Erythroblast (primary cell): ENCODE data around the gene GLB1L.

Experiments used
- GATA1 ChIP-seq: IDR thresholded peaks from 2 replicates; pipeline ENCODE4 v1.6.1; 2011; ENCODE audit warnings: low read depth, mild to moderate bottlenecking, control low read depth, low read length, moderate library complexity
- POLR2A ChIP-seq: IDR thresholded peaks from 2 replicates; pipeline ENCODE4 v1.6.1; 2011; ENCODE audit warnings: mild to moderate bottlenecking, low read length

DNA sequence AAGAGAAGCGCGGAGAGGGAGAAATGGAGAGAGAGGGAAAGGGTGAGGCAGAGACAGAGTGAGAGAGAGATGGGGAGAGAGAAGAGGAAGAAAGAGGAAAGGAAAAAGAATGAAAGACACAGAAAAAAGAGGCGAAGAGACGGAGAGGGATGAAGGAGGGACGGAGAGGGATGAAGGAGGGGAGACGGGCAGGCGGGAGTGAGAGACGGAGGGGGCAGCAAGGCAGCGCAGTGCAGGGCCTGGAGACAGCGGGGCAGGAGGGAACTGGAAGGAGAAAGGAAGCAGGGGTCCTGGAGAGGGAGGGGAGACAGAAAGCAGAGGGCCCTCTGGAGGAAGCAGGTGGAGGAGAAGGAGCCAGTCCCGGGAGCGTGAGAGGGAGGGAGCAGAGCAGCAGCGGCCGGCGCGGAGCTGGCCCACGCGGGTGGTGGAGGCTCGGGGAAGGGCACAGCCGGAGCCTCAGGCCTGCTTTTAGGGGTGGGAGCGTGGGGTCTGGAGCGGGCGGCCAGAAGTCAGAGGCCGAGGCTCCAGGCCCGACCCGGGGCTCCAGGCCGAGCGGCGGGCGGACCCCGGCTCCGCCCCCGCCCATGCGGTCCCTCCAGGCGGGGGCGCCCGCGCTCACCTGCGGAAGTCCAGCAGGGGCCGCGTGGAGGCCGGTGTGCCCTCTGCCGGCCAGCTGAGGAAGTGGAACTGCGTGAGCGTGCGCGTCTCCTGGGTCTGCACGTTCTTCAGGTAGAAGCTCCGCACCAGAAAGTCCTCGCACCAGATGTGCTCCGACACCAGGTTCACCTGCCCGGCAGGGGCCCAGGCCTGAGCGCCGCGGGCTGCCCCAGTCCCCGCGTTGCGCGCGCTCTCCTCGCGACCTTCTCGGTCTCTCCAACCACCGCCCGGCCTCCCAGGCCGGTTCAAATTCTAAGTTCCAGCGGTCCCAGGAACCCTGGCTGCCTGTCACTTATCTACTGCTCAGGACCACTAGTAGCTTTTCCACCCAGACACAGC, 49.4 kb upstream of the GLB1L start:
- TF ChIP-seq POLR2A (peak; percentile 82), GATA1 (no peak)
